ENCODE results near the gene AIRE.

Gene AIRE

DNA sequence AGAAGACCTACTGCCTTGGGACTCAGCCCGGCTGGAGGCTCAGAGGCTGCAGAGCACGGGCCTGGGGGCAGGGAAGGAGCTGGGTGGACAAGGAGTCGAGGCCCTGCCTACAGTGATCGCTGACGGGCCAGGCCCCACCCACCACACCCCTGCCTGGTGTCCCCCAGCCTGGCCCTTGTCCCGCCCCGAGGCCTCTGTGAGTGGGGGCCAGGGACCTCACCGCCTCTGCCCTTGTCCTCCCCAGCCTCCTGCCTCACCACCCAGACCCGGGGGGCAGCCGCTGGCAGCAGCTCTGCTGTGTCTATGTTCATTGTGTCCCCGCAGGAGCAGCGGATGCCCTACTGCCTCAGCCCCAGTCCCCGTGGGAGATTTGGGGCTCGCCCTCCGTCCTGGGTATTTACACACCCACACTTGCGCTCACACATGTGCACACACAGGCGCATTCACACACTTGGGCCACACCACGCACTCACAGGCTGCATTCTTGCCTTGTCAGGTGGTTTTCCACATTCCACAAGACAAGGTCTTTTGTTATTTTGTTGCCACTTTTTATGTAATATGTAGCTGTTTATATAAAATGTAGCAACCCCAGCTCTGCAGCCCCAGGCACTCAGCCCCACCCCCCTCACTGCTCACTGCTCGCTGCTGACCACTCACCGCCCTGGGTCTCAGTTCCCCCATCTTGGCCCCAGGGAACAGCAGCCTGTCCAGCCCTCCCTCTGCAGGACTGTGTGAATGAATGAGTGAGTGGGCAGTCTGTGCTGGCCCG is 21.4 kb downstream of the AIRE start:
- DNase-seq = no peak

DNA sequence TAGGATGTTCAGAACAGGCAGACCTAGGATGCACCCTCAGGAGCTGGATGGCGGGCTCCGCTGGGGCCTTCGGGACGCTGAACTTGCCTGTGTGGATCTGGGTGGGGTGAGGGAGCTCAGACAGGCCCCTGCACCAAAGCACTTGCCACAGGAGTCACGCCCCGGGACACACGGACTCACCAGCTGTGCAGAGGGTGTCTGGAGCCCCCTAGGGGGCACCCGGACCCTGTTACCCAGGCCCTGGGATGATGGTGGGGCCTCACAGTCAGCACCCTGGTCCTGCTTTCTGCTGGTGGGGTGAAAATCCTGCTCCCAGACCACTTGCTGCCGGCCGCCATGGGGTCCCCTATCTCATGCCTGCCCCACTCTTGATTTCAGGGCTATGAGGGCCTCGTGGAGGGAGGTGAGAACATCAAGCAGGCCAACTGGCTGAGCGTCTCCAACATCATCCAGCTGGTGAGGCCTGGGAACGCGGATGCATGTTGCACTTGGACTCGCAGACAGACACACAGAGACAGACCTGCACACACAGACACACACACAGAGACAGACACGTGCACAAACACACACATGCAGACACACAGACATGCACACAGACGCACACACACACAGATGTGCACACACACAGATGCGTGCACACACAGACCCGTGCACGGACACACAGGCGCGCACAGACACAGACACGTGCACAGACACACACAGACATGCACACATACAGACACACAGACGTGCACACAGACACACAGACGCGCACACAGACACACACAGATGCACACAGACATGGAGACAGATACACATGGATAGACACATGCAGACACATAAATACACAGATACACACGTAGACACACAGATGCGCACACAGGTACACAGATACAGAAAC is 25.2 kb downstream of the AIRE start:
- DNase-seq = no peak

DNA sequence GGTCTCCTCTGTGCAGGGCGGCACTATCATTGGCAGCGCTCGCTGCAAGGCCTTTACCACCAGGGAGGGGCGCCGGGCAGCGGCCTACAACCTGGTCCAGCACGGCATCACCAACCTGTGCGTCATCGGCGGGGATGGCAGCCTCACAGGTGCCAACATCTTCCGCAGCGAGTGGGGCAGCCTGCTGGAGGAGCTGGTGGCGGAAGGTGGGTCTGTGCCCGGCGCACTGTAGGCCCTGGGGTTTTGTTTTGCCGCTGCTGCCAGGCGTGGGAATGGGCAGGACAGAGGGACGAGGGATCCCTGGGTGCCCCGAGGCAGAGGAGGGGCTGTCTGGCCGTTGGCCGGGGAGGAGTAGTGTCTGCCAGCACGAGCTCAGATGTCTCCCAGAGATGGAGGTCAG is 26.4 kb downstream of the AIRE start:
- DNase-seq = no peak

DNA sequence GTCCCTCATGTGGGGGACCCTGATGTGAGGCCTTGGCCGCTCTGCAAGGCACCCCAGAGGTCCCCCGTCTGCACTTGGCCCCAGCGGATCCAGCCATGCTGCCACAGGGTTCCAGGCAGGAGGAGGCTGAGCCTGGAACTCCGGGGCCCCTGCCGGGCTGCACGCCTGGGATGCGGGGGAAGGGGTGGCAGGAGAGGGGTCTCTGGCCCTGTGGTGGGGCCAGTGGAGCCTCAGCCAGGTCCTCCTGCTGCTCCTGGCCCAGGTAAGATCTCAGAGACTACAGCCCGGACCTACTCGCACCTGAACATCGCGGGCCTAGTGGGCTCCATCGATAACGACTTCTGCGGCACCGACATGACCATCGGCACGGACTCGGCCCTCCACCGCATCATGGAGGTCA is 27.0 kb downstream of the AIRE start:
- no peak for DNase-seq

DNA sequence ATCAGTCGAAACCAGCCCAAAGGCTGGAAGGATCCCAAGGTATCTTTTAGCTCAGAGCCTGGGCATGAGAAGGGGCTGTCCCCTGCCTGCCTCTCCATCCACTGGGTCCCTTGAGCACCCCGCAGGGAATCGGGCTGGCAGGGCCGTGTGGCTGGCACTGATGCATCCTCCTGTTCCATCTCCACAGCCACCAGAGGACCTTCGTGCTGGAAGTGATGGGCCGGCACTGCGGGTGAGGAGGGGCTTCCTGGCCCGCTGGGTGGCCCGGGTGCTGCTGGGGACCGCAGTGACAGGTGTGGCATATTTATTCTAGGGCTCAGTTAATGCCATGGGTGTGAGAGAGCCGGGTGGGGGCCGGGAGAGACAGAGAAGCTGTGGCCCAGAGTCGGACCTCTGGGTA is 27.8 kb downstream of the AIRE start:
- no peak for DNase-seq

DNA sequence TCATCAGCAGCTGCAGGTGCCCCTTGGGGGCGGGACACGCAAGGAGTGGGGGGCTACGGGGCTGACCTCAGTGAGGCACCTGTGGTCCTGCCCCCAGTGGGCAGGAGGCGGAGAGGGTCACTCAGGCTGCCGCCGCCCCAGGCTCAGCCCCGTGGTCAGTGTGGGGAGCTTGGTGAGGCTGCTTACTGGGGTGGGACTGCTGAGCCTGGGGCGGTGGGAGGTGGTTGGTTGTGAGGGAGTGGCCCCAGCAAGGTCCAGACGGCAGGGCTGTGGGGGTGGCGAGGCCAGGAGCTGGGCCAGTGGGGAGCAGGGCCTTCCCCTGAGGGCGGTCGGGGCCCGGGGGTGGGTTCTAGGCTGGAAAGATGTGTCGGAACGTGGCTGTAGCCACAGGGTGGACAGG is 28.5 kb downstream of the AIRE start:
- no peak for DNase-seq

DNA sequence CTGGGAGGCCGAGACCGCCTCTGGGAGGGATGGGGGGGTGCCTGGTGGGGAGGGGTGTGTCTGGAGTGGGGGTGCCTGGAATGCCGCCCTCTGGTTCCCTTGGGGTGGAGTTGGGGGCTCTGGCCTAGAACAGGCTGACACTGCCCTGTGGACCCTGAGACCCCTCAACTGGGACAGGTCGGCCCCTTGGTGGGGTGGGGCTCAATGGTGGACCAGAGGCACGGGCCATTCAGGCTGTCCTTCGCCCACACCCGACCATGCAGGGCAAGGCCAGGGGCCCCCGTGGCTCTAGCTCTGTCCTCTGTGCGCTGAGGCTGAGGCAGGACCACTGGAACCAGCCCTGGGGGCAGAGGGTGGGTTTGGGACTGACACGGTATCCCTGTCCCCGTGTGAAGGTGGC is 28.9 kb downstream of the AIRE start:
- DNase-seq = no peak

DNA sequence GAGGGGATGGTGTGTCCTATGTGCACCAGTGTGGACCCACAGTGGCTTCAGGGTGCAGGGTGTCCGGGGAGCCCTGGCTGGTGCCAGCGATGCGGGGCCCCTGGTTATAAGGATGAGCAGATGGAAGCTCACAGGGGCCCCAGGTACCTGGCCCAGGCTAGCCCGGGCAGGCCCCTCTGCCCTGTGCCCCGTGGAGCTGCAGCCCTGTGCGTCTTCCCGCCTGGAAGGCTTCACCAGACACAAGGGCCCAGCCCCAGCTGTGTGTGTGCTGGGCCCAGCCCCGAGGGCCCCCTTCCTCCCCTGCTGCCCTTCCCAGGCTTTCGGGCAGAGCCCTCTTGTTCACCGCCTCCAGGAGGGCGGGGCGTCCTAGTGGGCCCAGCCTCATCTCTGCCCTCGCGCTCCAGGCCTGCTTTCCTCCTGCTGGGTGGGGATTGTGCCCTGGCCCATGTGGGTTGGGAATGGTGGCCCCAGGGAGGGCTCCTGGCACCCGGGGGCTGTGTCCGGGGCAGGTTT is 30.1 kb downstream of the AIRE start:
- no peak for DNase-seq

DNA sequence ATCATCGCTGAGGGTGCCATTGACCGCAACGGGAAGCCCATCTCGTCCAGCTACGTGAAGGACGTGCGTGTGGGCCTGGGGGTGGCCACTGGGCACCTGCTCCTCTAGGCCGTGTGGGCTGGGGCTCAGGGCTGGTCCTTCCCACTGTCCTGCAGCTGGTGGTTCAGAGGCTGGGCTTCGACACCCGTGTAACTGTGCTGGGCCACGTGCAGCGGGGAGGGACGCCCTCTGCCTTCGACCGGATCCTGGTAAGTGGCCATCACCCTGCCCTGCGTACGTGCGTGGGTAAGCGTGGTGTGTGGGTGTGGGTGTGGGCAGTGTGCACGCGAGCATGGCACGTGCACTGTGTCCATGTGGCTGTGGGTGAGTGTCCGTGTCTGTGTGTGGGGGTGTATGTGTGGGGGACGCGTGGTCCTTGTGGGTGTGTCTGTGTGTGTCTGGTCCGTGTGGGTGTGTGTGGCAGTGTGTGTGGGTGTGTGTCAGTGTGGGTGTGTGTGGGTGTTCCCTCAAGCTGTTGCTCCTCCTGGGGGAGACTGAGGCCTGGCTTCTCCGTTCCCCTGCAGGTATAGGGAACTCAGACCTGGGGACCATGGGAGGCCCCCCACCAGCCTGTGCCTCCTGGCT is 30.7 kb downstream of the AIRE start:
- DNase-seq = no peak

DNA sequence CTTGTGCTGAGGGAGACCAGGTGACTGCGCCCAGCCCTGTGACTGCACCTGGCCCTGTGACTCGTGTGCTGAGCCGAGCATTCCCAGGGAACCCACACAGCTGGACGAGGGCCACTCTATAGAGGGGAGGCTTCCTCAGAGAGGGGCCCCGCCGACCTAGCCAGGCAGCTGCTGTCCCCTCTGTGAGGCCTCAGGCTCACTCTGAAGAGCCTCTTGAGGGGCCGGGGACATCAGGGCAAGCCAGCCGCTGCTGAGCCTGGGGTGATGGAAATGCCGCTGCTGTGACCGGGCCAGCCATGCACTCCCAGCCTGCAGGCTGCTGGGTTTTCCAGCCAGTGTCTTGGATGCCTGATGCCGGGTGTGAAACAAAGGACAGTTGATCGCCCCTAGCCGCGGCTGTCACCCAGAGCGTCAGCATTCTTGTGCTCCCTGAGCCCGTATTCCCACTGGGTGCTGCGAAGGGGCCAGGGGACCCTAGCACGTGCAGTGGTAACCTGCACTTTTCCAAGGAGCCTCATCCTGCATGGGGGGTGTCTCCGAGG is 31.6 kb downstream of the AIRE start:
- no peak for DNase-seq

DNA sequence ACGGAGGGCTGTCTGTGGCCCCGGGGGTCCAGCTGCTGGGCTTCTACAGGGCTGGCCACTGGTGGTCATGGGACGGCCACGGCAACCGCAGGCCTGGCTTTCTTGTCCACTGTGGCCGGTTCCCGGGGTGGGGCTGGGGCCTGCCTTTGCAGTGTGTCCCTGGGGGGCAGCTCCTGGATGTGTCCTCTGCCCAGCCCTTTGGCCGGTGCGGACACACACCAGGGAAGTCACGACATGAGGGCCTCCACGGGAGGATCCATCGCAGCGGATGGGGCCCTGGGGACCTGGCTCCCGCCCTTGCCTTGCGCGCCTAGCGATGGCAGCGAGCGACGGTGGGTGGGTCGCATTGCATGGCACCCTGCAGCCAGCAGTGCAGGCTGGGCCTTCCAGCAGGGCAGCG is 32.2 kb downstream of the AIRE start:
- DNase-seq = no peak

DNA sequence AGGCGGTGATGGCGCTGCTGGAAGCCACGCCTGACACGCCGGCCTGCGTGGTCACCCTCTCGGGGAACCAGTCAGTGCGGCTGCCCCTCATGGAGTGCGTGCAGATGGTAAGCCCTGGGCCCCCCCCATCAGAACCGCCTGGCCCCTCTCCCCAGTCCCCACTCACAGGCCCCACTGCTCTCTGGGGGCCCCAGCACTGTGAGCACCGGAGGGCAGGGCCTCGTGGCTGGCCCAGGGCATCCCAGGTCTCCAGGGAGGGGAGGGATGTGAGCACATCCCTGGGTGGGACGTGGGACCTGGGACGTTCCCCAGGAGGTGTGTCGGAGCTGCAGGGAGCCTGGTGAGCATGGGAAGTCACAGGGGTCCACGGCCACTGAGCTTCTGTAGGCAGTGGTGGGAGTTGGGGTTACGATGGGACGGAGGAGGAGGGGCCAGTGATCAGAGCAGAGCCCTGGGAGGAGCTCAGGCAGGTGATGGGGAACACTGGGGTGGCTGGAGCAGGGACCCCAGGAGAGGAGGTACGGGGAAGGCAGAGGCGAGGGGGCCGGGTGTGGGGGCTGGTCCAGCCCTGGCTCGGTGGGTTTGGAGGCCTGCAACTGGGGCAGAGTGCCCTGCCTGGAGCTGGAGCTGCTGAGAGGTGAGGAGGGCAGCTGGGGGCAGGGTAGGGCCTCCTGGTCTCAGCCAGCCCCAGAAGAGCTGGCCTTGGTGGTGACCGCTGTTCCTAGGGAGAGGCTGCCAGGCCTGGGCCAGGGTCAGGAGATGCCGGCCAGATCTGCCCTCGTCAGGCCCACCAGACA is 33.0 kb downstream of the AIRE start:
- no peak for DNase-seq

DNA sequence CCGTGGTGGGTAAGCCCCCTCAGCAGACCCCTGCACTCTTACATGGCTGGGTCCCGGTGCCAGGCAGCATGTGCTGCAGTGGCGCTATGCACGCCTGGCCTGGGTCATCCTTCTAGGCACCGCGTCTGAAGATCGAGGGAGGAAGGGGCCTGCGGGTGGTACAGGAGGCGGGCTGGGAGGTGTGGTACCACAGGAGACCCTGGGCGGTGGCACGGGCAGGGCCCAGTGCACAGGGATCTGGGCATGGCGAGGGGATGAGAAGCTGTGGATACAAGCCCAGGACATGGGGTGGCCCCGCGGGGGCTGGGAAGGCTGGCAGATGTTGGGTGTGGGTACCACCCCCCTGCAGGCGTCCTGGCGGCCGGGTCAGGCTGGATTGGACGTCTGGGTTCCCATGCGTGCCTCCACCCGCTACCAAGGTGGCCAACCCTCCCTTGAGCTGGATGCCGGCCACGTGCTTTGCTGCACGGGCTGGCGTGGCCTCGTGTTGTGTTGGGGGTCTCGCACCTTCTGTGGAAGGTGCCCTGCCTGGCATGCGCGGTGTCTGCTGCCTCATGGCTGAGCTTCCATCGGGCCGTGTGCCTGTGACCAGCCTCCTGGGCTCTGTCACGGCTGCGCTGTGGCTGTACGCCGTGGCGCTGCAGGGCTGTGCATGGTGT is 33.9 kb downstream of the AIRE start:
- DNase-seq = no peak

DNA sequence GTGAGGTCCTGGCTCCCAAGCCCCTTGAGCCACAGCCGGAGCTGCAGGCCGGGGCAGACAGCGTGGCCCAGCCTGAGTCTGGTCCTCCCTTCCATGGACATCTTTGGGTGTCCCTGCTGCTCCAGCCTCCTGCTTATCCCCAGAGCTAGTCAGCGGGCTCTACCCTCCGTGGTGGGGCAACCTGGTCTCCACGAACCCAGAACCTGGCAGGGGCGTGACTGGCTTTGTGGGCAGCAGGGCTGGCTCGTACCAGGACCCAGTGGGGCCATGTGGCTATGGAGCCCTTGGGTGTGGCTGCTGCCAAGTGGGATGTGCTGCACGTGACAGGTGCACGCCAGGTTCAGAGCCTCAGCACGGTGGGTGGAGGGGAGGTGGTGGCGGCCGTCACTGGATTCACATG is 35.2 kb downstream of the AIRE start:
- no peak for DNase-seq

DNA sequence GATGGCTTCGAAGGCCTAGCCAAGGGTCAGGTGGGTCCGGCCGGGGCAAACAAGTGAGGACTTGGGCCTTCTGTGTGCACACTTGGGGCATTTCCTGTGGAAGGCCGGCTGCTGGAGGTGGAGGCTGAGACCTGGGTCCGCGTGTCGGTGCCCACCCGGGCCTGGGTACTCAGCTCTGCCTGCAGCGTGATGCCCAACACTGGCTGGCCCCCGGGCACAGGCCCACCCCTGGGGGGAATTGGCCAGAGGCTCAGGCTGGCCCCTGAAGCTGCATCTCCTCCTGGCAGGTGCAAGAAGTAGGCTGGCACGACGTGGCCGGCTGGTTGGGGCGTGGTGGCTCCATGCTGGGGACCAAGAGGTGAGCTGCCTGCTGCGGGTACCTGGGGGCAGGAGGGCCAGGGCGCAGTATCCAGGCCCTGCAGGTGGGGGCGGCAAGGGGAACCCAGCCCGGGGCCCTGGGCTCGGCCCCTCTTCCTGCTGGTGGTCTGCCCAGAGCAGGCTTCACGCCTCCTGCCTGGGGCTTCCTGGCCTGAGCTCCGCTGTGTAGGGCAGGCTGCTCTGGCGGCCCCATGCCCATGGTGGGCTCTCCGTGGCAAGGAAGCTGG is 36.3 kb downstream of the AIRE start:
- no peak for DNase-seq

DNA sequence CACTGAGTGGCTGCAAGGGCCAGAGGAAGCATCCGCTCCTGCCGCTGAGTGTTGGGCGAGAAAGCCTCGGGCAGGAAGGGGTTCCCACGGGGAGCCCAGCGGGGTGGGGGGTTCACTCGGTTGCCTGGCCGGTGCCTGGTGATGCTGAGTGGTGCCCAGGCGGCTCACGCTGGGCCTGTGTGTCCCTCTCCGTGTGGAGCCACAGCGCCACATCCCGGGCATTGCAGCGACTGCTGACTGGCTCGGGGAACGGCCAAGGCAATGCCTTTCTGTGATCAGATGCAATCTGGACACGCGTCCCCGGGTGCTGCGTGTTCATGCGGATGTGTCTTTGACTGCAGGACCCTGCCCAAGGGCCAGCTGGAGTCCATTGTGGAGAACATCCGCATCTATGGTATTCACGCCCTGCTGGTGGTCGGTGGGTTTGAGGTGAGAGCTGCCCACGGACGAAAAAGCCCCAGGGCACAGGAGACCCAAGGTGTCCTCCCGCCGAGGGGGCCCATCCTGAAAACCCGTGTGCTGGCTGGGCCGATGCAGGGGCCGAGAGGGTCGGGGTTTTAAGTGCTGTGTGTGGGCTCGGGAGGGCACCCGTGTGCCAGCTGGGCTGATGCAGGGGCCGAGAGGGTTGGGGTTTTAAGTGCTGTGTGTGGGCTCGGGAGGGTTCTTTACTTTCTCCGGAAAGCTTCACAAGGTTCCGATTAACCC is 37.1 kb downstream of the AIRE start:
- DNase-seq = no peak

DNA sequence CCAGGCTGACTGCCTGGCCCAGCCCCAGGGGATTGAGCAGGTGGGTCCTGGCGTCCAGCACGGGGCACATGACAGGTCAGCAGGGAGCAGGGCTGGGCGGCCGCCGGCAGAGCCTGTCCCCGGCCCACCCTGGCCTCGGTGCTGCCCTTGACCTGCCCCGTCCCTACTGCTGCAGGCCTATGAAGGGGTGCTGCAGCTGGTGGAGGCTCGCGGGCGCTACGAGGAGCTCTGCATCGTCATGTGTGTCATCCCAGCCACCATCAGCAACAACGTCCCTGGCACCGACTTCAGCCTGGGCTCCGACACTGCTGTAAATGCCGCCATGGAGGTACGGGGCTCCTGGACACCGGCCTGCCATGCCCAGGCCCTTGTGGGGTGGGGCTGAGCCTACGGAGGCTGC is 37.9 kb downstream of the AIRE start:
- DNase-seq = no peak

DNA sequence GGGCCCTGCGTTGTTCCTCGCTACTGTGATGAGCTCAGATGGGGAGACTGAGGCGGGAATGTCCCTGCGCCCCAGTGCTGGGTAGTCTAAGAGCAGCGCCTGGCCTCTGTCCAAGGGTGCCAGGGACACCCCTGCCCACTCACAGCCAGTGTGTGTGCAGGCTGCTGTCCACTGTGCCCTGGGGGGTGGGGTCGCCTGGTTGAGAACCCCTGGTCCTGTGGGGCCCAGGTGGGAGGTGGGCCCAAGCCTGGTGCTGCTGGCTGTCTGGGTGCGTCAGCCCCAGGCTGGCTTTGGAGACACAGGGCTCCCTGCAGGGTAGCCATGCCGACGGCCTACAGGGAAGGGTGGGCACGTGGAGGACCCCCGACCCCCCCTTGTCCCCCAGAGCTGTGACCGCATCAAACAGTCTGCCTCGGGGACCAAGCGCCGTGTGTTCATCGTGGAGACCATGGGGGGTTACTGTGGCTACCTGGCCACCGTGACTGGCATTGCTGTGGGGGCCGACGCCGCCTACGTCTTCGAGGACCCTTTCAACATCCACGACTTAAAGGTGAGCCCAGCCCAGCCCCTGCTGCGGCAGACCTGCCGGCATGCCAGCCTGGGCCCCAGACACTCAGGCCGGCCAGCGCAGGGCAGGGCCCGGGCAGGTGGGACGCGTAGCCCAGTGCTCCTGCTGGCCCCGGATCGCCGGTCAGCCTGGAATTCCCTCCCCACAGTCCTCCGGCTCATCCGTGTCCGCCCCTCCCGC is 38.6 kb downstream of the AIRE start:
- no peak for DNase-seq

DNA sequence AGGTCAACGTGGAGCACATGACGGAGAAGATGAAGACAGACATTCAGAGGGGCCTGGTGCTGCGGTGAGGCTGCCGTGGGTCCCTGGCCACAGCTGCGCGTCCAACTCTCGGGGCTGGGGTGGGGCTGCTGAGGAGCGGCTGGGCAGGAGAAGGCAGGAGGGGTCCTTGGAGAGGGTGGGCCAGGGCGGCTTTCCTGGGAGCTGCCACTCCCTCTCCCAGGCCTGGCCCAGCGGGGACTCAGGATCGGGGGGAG is 39.1 kb downstream of the AIRE start:
- DNase-seq = no peak
